K562 (cell line): ENCODE measurements around the gene ACHE. TPM values are rescaled to one million over a fixed set of nuclear protein-coding genes. Genes with fewer than 3 reads are reported as not detected.
A peak's percentile ranks its signal among the peaks of the same experiment; 100 is the strongest.

ENCODE experiments used
- ATAC-seq: fragments of 200-7000 bp; cut with Tn5 transposase; 3 replicates; pipeline ENCODE4 v1.9.1; 2020; ENCODE audit warnings: moderate library complexity
- BruUV-seq: library from RNA; stranded (reverse); fragments of 400-500 nt; replicated peaks from 2 replicates; lab custom pipeline; 2021; lab: Mats Ljungman, UMichigan
- CTCF ChIA-PET: fragments of 300-600 bp; formaldehyde crosslinking; extraction: SDS; loops from one replicate; lab custom pipeline; 2021; ENCODE audit warnings: low intra/inter-chr PET ratio; lab: Yijun Ruan, JAX
- POLR2A ChIA-PET: fragments of 300-600, 350-650 bp; sonication (Branson Sonifier 250); formaldehyde crosslinking; extraction: SDS; loops from one replicate; lab custom pipeline; 2021; ENCODE audit warnings: antibody characterized with exemption, inconsistent platforms; lab: Yijun Ruan, JAX
- DNase-seq, 4 experiments: peaks; one replicate each; pipeline versions ENCODE4 v3.0.0 to v3.0.0-alpha.2; 2011 to 2018; ENCODE audit warnings: low spot score in 3 of 4, mixed read lengths in 3 of 4; ENCODE audit errors: extremely low read depth in 1 of 4
- FAIRE-seq: peaks from 2 replicates; lab custom pipeline; 2011; peaks lifted over from hg19 to GRCh38; lab: Jason Lieb, UNC
- H2AFZ ChIP-seq: 2 replicates; pipeline ENCODE4 v1.6.0; 2011; ENCODE audit warnings: low read depth, low read length, control low read depth, inconsistent platforms
- H3K27ac ChIP-seq: fragments of 200-600 bp; 3 replicates; pipeline ENCODE4 v1.8.0; 2011; ENCODE audit warnings: low read depth, mild to moderate bottlenecking, control low read depth, inconsistent platforms, low read length, moderate library complexity, mixed read lengths; ENCODE audit errors: extremely low read depth
- H3K27me3 ChIP-seq, 2 experiments: fragments of 300-600 bp in 1 of 2; 2 replicates in 1 of 2; 3 replicates in 1 of 2; pipeline versions ENCODE4 v1.6.0 to v1.8.0; 2011; ENCODE audit warnings: inconsistent platforms in 2 of 2, low read length in 2 of 2, mild to moderate bottlenecking in 1 of 2, mixed read lengths in 1 of 2, moderate library complexity in 1 of 2; ENCODE audit not compliant: control insufficient read depth in 2 of 2, insufficient read depth in 2 of 2
- H3K36me3 ChIP-seq: fragments of 300-600 bp; 3 replicates; pipeline ENCODE4 v1.8.0; 2011; ENCODE audit warnings: mild to moderate bottlenecking, low read length, inconsistent platforms; ENCODE audit not compliant: control insufficient read depth, insufficient read depth
- H3K4me1 ChIP-seq, 2 experiments: fragments of 200-600 bp in 1 of 2; replicated peaks in 1 of 2; 2 replicates in 1 of 2; 3 replicates in 1 of 2; pipeline versions ENCODE4 v1.5.1 to v1.8.0; 2011; ENCODE audit warnings: inconsistent platforms in 2 of 2, low read length in 2 of 2, mild to moderate bottlenecking in 1 of 2, mixed read lengths in 1 of 2, moderate library complexity in 1 of 2; ENCODE audit not compliant: control insufficient read depth in 2 of 2, insufficient read depth in 2 of 2
- H3K4me2 ChIP-seq: 2 replicates; pipeline ENCODE4 v1.6.1; 2011; ENCODE audit warnings: low read length, control low read depth, inconsistent platforms, mixed read lengths; ENCODE audit not compliant: insufficient read depth
- H3K4me3 ChIP-seq: fragments of 200-600 bp; sonication (generic), shearing (Covaris generic); 2 replicates; pipeline ENCODE4 v1.5.1; 2016; ENCODE audit warnings: control low read depth, inconsistent platforms
- H3K79me2 ChIP-seq: fragments of 200-600 bp; 3 replicates; pipeline ENCODE4 v1.8.0; 2011; ENCODE audit warnings: low read length, inconsistent platforms; ENCODE audit not compliant: control insufficient read depth, insufficient read depth
- H3K9ac ChIP-seq, 2 experiments: 2 replicates each; pipeline versions ENCODE4 v1.6.0 to v1.6.1; 2011; ENCODE audit warnings: low read depth in 2 of 2, low read length in 2 of 2, control low read depth in 1 of 2, inconsistent platforms in 1 of 2, mild to moderate bottlenecking in 1 of 2, mixed read lengths in 1 of 2; ENCODE audit not compliant: insufficient read depth in 1 of 2
- H3K9me1 ChIP-seq: one replicate; pipeline ENCODE4 v1.6.0; 2011; ENCODE audit warnings: inconsistent platforms, mild to moderate bottlenecking, low read length, moderate library complexity; ENCODE audit not compliant: control insufficient read depth, insufficient read depth
- H3K9me3 ChIP-seq: replicated peaks from 2 replicates; pipeline ENCODE4 v1.5.1; 2011; ENCODE audit warnings: low read depth, low read length, inconsistent platforms; ENCODE audit not compliant: control insufficient read depth, insufficient read depth
- H4K20me1 ChIP-seq: replicated peaks from 2 replicates; pipeline ENCODE4 v1.6.1; 2011; ENCODE audit warnings: low read length, inconsistent platforms, mixed read lengths; ENCODE audit not compliant: control insufficient read depth, insufficient read depth
- MCM7 ChIP-seq, 2 experiments: fragments of 450-650 bp; IDR thresholded peaks; 2 replicates each; pipeline ENCODE4 v1.6.1; 2016 to 2018
- RNF2 ChIP-seq: sonication (generic); IDR thresholded peaks from 2 replicates; pipeline ENCODE4 v1.6.1; 2016
- SNIP1 ChIP-seq: fragments of 450-650 bp; IDR thresholded peaks from 2 replicates; pipeline ENCODE4 v1.7.1; 2017; ENCODE audit warnings: low read depth, mild to moderate bottlenecking
- ZNF217 ChIP-seq: sonication (generic); formaldehyde crosslinking; IDR thresholded peaks from 2 replicates; pipeline ENCODE4 v1.8.0; 2022; ENCODE audit warnings: mild to moderate bottlenecking, missing genetic modification reagents
- WGBS: fragments of 100-300 bp; shearing (Covaris generic); methylation state at CpG from one replicate; pipeline ENCODE4 v1.1.6; 2016; ENCODE audit warnings: low coverage, mixed read lengths; ENCODE audit not compliant: insufficient coverage; ENCODE audit errors: missing lambda C conversion rate; 5-methylcytosine and 5-hydroxymethylcytosine counted together
- in situ Hi-C: fragments of 300-500 bp; cut with MboI; formaldehyde crosslinking; loops from 4 replicates; pipeline ENCODE4 v1.15.0; 2018; ENCODE audit warnings: inconsistent platforms, mixed read lengths
- intact Hi-C: fragments of 100-400 bp; cut with micrococcal nuclease; formaldehyde crosslinking; loops from 2 replicates; pipeline ENCODE4 v1.14.2; 2022
- polyA plus RNA-seq, 8 experiments: library from polyadenylated mRNA; depleted of rRNA in 4 of 8; stranded (reverse) in 5 of 8; unstranded in 3 of 8; fragments of >200 nt; fragmentation: Nextera tagmentation in 2 of 8; fragmentation: Illumina TruSeq in 1 of 8; extraction: Ambion mirVana in 2 of 8; extraction: Trizol in 1 of 8; gene quantifications; 2 replicates each; pipeline versions ENCODE4 v1.2.1 to v1.2.3, GENCODE V29; 2011 to 2014; ENCODE audit warnings: inconsistent platforms in 1 of 8, missing spikeins in 1 of 8
- total RNA-seq, 7 experiments: library from RNA; depleted of rRNA in 6 of 7; stranded (reverse); fragments of >200 nt in 6 of 7; fragmentation: Illumina TruSeq in 2 of 7; extraction: Trizol in 2 of 7; gene quantifications; 2 replicates each; pipeline versions ENCODE4 v1.2.1 to v1.2.3, GENCODE V29; 2011 to 2021; ENCODE audit warnings: low replicate concordance in 1 of 7
- TF ChIP-seq, protein P1 (sequence below), 2 experiments: fragments of 450-650 bp; IDR thresholded peaks; 2 replicates each; pipeline ENCODE4 v1.6.1; 2018; ENCODE audit warnings: mild to moderate bottlenecking in 2 of 2, low read depth in 1 of 2; ENCODE audit not compliant: partially characterized antibody in 2 of 2

Gene ACHE
- total and polyA plus RNA-seq, 9 of the 15 experiments (the other 6 are each of a cell fraction or from before 2014, with no cell fraction given), result 0.04 to 8.8 (median 1.9) TPM

DNA sequence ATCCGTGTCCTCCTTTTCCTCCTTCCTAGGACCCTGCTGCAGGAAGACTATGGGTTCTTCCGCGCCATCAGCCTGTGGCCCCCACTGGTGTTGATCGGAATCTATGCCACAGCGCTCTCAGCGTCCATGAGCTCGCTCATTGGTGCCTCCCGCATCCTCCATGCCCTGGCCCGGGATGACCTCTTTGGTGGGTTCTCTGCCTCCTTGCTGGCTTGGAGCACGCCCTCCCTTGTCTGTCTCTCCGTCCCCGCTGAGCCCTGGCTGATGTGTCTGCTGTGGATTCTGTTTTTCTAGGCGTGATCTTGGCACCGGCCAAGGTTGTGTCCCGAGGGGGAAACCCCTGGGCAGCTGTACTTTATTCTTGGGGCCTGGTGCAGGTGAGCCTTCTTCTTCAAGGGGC is 35.8 kb downstream of the ACHE start:
- H3K36me3 ChIP-seq, result peaks cover 25% of the 10 kb centered on the region; the same call in 2 of the 3 replicates
- no peak overlapping the region for H3K4me2 ChIP-seq
- FAIRE-seq, result no peak
- WGBS, result 91% methylated on average over 15 of the region's 15 CpGs
- no peak overlapping the region for H3K27ac ChIP-seq
- no peak overlapping the region for H3K4me3 ChIP-seq
- no TSS peak for BruUV-seq
- CTCF ChIA-PET, result no interaction called here
- H3K79me2 ChIP-seq, result no peaks in the 10 kb centered on the region
- POLR2A ChIA-PET, result interaction anchor here (0.6 kb wide), 1 partner anchor 162 kb away, joined by 3 read pairs; no protein-coding TSS in a partner anchor
- no peak overlapping the region for H2AFZ ChIP-seq
- in situ Hi-C loops, result no loop called here
- H3K27me3 ChIP-seq, result no peaks in the 10 kb centered on the region; a peak in 1 of 5 replicates
- TF ChIP-seq RNF2 (no peak), MCM7 (IDR thresholded peaks at IDR 0.05) (no peak), ZNF217 (CRISPR knock-in tag) (no peak), SNIP1 (no peak)
- TF ChIP-seq, protein P1, sequence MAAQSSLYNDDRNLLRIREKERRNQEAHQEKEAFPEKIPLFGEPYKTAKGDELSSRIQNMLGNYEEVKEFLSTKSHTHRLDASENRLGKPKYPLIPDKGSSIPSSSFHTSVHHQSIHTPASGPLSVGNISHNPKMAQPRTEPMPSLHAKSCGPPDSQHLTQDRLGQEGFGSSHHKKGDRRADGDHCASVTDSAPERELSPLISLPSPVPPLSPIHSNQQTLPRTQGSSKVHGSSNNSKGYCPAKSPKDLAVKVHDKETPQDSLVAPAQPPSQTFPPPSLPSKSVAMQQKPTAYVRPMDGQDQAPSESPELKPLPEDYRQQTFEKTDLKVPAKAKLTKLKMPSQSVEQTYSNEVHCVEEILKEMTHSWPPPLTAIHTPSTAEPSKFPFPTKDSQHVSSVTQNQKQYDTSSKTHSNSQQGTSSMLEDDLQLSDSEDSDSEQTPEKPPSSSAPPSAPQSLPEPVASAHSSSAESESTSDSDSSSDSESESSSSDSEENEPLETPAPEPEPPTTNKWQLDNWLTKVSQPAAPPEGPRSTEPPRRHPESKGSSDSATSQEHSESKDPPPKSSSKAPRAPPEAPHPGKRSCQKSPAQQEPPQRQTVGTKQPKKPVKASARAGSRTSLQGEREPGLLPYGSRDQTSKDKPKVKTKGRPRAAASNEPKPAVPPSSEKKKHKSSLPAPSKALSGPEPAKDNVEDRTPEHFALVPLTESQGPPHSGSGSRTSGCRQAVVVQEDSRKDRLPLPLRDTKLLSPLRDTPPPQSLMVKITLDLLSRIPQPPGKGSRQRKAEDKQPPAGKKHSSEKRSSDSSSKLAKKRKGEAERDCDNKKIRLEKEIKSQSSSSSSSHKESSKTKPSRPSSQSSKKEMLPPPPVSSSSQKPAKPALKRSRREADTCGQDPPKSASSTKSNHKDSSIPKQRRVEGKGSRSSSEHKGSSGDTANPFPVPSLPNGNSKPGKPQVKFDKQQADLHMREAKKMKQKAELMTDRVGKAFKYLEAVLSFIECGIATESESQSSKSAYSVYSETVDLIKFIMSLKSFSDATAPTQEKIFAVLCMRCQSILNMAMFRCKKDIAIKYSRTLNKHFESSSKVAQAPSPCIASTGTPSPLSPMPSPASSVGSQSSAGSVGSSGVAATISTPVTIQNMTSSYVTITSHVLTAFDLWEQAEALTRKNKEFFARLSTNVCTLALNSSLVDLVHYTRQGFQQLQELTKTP (IDR thresholded peaks at IDR 0.05; ENCODE audit: low read depth in 1 of 2, partially characterized antibody in 2 of 2), result no peak
- no peaks in the 10 kb centered on the region for H3K9me1 ChIP-seq
- H4K20me1 ChIP-seq, result no peaks in the 10 kb centered on the region
- no peak for DNase-seq
- ATAC-seq, result no peak
- H3K9me3 ChIP-seq, result no peaks in the 10 kb centered on the region
- intact Hi-C loops, result no loop called here
- H3K9ac ChIP-seq, result 0 out of 4 replicates have a peak overlapping the region, but pooled peaks of 1 of the 2 experiments have one; percentile 37
- peaks cover 5 to 28% of the 10 kb centered on the region in 2 experiments; a peak in 2 of 5 replicates for H3K4me1 ChIP-seq
